Brain microvascular endothelial cell (primary cell): ENCODE data around the gene TMED3.

Source experiments
- DNase-seq: peaks from one replicate; pipeline ENCODE4 v3.0.0-alpha.2; 2020
- H3K27ac ChIP-seq: fragments of 250-450 bp; sonication (Bioruptor Pico); 2 replicates; pipeline ENCODE4 v1.5.1; 2020; ENCODE audit warnings: mild to moderate bottlenecking, moderate library complexity
- H3K27me3 ChIP-seq: fragments of 250-450 bp; sonication (Bioruptor Pico); replicated peaks from 2 replicates; pipeline ENCODE4 v1.5.1; 2020; ENCODE audit warnings: mild to moderate bottlenecking
- H3K36me3 ChIP-seq: fragments of 250-450 bp; sonication (Bioruptor Pico); replicated peaks from 2 replicates; pipeline ENCODE4 v1.5.1; 2020; ENCODE audit warnings: mild to moderate bottlenecking
- H3K4me3 ChIP-seq: 2 replicates; pipeline ENCODE4 v1.5.1; 2011; ENCODE audit warnings: low read depth, mild to moderate bottlenecking, control low read depth, low read length, moderate library complexity
- CTCF ChIP-seq: IDR thresholded peaks from 2 replicates; pipeline ENCODE4 v1.5.1; 2011; ENCODE audit warnings: low read depth, mild to moderate bottlenecking, moderate library complexity, low read length, control low read depth, inconsistent platforms; ENCODE audit errors: missing control alignments
- in situ Hi-C: cut with HindIII; loops from 2 replicates; pipeline ENCODE4 v1.10.0; 2017; ENCODE audit warnings: low sequenced_read_pairs, low pct_ligation_motif_present

TMED3 gene

GRCh38 chr15:79322306-79322705, 11.4 kb downstream of the TMED3 start:
- in situ Hi-C loops = no loop called here
- Histone ChIP-seq H3K27ac (no peak overlapping the region), H3K4me3 (no peak overlapping the region), H3K36me3 (peaks cover 53% of the 10 kb centered on the region), H3K27me3 (no peaks in the 10 kb centered on the region)
- DNase-seq = no peak
- TF ChIP-seq CTCF = no peak

DNA sequence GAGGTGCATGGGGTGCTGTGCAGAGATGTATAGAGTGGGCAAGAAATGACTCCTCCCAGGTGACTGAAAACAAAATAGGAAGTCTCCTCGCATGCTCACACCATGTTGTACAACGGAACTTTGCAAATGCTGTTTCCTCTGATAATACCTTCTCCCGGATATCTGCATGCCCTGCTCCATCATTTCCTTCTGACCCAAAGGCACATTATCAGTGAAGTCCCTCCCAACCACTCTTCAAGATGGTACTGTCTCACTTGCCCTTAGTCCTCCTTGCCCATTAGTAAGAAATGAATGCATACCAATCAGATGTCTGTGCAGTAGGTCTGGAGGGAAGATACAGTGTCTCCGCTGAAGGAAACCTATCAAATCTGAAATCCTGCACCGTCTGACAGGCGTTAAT, 12.0 kb downstream of the TMED3 start:
- peaks cover 47% of the 10 kb centered on the region for H3K36me3 ChIP-seq
- DNase-seq = no peak
- no peak overlapping the region for H3K27ac ChIP-seq
- in situ Hi-C loops = no loop called here
- H3K27me3 ChIP-seq = no peaks in the 10 kb centered on the region
- no peak overlapping the region for H3K4me3 ChIP-seq
- TF ChIP-seq CTCF = no peak

DNA sequence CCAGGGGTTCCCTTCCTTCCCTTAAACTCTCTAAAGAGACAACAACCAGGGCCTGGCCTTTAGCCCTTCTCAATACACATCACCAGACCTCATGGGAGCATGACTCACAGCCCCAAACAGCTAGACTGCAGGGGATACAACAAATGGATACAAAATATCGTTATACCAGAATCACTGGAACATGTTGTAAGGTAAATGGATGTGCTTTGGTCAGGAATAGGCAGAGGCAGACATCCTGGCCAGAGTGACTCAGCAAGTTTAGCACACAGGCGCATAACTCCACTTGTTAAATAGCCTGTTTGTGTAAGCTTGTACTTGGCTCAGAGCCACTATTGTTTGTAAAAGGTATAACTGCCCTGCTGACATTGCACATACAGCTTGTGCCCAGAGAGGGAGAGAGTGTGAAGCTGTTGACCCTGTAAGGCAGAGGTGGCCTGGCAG, 18.3 kb downstream of the TMED3 start:
- Histone ChIP-seq H3K36me3 (no peaks in the 10 kb centered on the region), H3K27me3 (no peaks in the 10 kb centered on the region), H3K4me3 (no peak overlapping the region), H3K27ac (peak overlapping the region; percentile 41)
- in situ Hi-C loops = no loop called here
- peak; percentile 72 for DNase-seq
- TF ChIP-seq CTCF = no peak

DNA sequence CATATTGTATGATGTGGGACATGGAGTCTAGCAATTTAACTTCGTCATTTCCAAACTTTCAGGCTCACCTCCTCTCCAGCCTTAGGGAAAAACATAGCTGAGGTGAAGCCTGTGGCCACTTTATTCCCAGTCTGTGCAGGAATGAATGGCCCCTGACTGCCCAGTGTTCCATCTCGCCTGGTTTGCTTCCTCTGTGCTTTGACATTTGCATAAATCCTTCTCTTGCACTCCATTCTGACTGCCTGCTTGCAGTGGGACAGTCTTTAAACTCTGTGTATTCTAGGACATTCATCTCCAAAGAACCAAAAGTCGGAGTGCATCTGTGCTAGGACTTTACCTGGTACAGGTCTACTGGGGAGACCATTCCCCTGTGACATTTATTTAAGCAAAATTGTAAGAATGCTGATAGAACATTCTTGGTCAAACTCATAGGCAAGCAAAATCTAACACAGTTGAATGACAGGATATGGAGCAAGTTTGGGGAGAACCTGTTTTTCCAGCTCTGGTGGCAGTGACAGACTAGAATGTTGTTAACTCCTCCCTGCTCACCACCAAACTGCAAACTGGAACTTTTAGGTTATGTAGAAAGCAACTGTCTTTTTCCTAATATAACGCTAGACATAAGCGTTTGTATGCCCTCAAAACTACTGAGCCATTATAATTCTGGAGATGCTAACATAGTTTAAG, 22.1 kb downstream of the TMED3 start:
- no peak for DNase-seq
- Histone ChIP-seq H3K27me3 (no peaks in the 10 kb centered on the region), H3K4me3 (no peak overlapping the region), H3K36me3 (no peaks in the 10 kb centered on the region), H3K27ac (no peak overlapping the region)
- no peak for TF ChIP-seq CTCF
- in situ Hi-C loops = no loop called here

GRCh38 chr15:79337591-79337990, 26.7 kb downstream of the TMED3 start:
- no peak overlapping the region for H3K27ac ChIP-seq
- TF ChIP-seq CTCF = no peak
- H3K4me3 ChIP-seq = no peak overlapping the region
- in situ Hi-C loops = no loop called here
- H3K36me3 ChIP-seq = no peaks in the 10 kb centered on the region
- no peak for DNase-seq
- H3K27me3 ChIP-seq = no peaks in the 10 kb centered on the region

DNA sequence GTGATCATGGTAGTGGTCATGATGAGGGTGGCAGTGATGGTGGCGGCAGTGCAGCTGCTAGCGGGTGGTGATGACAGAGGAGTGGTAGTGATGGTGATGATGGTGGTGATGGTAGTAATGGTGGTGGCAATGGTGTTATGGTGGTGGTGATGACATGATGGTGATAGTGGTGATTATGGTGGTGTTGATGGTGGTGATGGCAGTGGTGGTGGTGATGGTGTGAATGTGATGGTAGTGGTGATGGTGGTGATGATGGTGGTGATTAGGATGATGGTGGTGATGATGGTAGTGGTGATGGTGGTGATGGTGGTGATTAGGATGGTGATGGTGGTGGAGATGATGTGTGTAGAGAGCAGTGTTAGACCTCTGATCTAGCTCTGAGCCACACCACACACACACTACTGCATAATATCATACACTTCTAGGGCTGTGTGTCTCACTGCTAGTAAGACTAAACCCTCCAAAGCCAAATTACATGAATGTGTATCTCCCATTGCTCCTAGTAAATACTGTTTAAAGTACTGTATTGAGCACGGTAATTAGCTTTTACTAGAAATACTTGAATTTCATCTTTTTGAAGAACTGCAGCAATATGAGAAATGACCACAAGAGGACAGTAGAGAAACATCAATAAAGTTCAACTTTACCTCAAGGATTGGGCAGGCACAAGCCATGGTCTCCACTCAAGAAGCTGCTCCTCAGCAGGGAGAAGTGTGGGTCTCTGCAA, 28.8 kb downstream of the TMED3 start:
- H3K4me3 ChIP-seq = no peak overlapping the region
- H3K36me3 ChIP-seq = no peaks in the 10 kb centered on the region
- H3K27ac ChIP-seq = no peak overlapping the region
- in situ Hi-C loops = no loop called here
- peak; percentile 11 for DNase-seq
- TF ChIP-seq CTCF = peak; percentile 74
- H3K27me3 ChIP-seq = no peaks in the 10 kb centered on the region
